Stimulated activated CD4-positive, alpha-beta T cell treated with anti-CD3 and anti-CD28 coated beads, Interleukin-15, amount 100 ng/mL, for 48 hours (primary cell): ENCODE measurements around the gene RPS19.

Experiments
- DNase-seq, 2 donors: peaks; one replicate each; pipeline ENCODE4 v3.0.0-alpha.2; 2020; ENCODE audit warnings: low read depth in 2 of 2

Gene RPS19

DNA sequence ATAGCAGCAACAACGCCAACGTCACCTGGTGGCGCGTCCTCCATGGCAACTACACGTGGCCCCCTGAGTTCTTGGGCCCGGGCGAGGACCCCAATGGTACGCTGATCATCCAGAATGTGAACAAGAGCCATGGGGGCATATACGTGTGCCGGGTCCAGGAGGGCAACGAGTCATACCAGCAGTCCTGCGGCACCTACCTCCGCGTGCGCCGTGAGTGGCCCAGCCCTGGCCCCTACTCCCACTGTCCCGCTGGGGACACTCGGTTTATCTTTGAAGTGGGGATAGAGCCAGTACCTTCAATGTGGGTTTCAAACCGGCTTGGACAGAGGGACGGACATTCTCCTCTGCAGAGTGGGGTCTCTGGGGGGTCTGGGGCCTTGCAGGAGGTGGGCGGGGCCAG is 19.0 kb downstream of the RPS19 start:
- DNase-seq, result no peak

DNA sequence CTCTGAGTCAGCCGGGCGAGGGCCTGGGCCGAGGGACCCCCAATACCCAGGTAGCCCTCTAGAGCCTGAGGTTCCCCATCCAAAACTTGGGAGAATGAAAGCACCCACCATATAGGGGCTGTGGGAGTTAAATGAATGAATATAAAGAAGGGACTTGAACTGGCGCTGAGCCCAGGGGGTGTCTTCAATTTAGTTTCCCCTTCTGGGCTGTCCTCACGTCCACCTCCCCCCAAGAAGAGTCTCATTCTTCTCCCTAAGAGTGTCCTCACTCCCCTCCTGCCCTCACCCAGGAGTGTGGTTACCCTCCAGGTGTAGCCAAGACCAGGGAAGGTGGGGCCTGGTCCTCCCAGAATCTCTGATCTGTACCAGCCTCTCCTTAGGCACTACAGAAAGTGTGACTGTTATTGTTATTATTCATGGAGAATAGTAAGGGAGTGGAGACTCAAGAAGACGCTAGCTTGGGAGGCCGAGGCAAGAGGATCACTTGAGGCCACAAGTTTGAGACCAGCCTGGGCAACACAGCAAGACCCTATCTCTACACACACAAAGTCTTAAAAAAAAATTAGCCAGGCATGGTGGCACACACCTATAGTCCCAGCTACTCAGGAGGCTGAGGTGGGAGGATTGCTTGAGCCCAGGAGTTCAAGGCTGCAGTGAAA is 19.7 kb downstream of the RPS19 start:
- no peak for DNase-seq

DNA sequence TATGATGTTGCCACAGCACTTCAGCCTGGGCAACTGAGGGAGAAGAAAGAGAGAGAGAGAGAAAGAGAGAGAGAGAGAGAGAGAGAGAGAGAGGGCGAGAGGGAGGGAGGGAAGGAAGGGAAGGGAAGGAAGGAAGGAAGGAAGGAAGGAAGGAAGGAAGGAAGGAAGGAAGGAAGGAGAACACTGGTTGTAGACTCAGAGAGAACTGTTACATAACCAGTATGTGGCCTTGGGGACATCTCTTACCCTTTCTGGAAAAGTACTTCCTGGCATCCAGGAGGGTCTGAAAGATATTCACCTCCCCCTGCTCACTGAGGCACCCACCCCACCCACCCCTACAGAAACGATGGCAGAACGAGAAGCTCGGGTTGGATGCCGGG is 20.3 kb downstream of the RPS19 start:
- no peak for DNase-seq

DNA sequence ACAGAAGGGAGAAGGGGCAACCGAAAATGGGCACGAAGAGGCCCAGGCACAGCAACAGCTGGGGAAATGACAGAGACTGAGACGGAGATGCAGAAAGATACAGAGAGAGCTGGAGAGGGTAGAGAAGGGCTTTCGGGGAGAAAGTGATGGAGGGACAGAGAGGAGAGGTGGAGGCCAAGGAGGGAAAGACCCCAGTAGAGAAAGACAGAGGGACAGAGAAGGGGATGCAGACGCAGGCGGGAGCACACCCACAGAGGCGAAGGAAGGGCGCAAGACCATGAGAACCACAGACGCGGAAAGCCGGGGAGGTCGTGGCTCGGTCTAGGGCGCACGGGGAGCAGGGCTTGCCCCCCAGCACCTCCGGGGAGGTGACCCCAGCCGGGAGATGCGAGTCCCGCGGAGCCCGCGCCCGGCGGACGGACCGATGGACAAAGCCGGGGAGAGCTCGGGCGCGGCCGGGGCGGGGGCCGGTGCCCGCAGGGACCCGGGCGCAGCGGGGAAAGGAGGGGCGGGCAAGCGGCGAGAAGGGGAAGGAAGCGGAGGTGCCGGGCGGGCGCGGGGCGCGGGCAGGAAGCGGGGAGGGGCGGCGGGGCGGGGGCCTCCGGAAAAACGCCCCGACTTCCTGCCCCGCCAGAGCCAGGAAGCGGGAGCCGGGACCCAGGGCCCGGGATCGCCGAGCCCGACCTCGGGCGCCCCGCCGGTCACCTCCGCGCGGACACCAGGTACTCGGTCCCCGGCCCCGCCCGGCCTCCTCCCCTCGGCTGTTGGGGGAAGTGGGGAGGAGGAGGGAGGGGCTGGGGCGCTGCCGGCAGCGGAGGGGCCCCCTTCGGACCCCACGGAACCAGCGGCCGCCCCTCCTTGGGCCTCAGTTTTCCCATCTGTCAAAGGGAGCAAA is 22.8 kb downstream of the RPS19 start, which contains the start of gene ARHGEF1:
Gene ARHGEF1, plus strand, starts transcription at position 617 of the 895 bp plus-strand sequence. CDS start 4,899 bp downstream, outside the sequence.
- DNase-seq, result no peak

DNA sequence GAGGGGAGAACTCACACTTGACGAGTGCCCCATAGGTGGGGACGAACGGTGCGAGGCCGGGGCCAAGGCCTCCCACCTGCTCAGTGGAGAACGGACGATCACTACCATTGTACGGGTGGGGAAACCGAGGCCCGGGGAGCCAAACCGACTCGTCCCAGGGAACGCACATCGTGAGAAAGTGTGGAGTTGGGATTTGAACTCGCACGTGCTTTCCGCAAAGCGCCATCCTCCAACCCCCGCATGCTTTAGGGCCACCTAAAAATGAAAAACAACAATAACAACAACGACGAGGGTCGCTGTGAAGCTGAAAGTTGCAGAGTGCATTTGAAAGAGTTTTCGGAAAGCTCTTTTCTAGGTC is 23.4 kb downstream of the RPS19 start:
- DNase-seq, result no peak

DNA sequence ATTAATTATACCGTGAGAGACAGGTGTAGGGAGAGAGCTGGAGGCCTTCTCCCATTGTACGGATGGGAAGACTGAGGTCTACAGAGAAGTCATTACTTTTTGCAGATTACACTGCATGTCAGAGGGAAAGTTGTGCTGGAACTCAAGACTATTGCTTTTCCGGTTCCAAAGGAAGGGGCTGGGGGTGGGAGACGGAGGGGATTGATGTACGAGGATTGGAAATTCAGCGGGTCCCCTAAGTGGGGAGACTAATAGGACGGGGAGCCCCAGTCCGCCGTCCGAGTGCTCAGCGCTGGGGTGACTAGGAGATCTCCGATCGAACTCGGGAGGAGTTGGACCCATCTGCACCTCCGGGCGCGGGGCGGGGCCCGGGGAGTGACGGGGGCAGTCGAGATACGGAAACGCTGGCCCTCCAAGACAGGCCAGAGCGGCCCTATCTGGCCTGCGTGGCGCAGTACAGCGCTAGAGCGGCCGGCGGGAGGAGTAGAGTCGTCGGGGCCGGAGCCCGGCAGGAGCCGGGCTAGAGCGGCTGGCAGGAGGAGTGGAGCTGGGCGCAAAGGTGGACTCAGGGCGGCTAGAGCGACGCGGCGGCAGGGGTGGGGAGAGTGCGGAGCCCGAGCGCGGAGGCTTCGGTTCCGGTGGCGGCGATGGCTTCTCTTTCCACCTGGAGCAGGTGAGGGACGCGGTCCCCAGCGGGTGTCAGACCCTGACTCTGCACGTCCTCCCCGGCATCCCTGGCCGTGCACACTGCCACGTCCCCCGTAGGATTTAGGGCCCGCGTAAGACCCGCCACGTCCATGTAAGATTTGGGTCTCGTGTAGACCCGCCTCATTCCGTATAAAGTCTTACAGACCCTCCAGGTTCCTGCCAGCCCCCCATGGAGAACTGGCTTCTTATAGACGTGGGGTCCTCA is 24.0 kb downstream of the RPS19 start:
- peak; percentile 89 for DNase-seq

DNA sequence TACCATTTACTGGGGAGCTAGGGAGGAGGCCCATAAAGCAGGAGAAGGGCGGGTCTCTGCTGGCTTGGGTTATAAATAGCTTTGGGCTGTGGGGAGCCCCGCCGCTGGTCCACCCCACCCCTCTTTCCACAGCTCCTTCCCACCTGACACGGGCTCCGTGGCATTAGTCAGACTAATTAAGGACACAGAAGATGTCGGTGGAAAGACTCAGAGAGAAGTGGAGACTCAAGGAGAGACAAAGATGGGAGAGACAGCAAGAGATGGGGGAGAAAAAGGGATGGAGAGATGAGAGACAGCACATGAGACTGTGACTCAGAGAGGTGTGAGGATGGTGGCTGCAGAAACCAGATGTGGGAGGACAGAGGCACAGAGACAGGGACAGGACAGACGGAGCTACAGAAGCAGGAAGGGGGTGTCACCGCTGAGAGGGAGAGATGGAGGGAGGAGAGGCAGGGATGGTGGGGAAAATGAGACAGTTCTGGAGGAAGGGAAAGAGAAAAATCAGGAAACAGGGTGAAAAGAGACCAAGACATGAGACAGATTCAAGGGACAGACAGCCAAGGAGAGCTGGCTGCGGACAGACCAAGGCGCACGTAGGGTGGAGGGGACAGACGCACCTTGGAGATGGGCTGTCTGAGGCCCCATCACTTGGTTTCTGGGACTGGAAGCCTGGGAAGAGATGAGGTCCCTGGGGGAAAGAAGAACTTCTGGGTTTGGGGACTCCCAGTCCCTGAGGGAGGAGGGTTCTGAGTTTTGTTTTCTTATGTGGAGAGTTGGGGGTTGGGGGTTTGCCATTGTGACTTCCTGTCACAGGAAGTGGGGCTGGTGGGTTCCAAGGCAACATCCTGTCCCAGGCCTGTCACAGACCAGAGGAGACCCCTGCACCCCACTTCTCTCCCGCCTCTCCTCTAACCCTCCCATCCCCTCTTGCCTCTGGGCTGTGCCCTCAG is 27.0 kb downstream of the RPS19 start:
- peak in 1 of 2 donors; percentile 53 for DNase-seq

DNA sequence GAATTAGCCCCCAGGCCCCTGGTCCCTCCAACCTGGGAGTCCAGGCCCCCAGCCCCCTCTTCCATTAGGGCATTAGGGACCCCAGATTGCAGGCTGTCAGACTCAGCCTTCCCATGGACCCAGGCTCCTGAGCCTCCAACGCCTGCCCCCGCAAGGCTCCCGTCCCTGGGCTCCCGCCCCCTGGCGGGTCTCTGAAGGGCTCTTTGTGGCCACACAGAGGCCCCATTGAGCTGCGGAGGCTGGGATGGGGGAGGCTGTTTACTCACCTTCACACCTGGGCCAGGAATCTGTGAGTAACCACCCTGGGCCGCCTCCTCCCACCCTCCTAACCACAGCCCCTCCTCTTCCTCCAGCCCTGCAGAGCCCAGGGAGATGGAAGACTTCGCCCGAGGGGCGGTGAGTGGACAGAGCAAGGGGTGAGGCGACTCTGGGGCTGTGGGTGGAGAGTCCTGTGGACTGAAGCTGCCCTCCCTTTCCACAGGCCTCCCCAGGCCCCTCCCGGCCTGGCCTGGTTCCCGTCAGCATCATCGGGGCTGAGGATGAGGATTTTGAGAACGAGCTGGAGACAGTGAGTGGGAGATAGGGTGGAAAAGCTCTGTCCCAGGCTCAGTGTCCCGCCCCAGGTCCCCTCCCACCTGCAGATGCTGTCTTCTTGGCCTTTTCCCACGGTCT is 27.8 kb downstream of the RPS19 start:
- DNase-seq, result peak; percentile 82 to 85

DNA sequence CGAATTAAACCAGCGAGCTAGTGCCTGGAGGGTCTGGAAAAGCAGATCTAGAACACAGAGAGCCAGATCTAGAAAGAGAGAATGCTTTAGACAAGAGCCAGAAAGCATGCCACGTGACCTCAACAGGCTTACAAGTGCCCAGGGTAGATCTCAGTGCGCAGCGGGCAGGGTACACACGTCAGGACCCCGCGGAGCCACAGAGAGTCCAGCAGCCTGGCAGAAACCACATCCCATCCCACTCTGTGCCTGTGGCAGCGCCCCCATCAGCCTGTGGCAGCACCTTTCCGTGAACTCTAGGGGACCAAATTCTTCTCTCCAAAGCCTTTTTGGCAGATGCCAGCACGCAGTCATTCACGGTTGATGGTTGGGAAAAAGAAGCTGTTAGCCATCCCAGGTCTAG is 28.9 kb downstream of the RPS19 start:
- DNase-seq, result no peak

DNA sequence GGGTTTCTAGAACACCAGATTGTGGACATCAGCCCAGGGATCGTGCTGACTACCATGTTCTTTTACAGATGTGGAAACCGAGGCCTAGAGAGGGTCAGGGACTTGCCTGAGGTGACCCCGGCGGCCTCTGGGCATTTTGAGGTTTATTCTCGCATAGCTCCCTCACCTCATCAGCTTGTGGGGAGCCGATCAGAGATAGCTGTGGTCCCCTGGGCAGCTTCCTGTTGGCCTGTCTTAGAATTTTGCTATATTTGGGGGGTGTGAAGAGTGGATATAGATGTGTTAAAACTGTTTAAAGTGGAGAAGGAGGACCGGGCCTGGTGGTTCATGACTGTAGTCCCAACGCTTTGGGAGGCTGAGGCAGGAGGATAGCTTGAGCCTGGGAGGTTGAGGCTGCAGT is 29.8 kb downstream of the RPS19 start:
- DNase-seq, result no peak

DNA sequence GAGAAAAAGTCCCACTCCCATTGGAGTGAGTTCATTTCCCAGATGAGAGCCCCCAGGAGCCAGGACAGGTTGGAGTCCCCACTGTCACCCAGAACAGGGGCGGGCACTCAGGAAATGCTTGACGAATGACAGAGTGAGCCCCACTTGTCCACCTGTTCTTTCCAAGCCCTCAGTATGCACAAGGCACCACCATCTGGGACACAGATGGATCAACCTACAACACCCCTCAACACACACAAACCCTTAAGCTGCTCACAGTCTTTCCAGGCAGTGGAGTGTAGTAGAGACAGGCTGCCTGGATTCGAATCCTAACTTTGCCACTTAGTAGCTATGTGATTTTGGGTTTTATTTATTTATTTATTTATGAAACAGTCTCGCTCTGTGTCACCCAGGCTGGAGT is 30.9 kb downstream of the RPS19 start:
- no peak for DNase-seq

DNA sequence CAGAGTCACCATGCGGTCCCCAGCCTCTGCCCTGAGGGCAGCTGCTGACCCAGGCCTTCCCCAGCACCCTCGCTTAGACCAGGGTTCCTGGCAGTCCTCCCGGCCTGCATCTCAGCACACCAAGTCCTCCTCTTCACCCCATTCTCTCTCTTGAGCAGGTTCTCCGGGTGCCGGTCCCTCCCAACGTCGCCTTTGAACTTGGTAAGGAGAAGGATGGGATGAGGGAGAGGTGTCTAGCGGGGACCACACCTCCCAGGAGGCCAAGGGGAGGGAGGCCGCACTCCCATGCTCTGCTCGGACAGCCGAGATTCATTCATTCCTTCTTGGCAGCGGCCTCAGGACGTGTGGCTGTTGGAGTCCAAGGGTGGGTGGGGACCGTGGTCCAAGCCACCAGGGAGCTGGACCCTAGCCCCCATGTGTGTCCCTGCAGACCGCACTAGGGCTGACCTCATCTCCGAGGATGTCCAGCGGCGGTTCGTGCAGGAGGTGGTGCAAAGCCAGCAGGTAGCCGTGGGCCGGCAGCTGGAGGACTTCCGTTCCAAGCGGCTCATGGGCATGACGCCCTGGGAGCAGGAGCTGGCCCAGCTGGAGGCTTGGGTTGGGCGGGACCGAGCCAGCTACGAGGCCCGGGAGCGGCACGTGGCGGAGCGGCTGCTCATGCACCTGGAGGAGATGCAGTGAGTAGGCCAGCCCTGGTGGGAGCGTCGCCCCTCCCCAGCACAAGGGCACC is 32.3 kb downstream of the RPS19 start:
- DNase-seq, result no peak

DNA sequence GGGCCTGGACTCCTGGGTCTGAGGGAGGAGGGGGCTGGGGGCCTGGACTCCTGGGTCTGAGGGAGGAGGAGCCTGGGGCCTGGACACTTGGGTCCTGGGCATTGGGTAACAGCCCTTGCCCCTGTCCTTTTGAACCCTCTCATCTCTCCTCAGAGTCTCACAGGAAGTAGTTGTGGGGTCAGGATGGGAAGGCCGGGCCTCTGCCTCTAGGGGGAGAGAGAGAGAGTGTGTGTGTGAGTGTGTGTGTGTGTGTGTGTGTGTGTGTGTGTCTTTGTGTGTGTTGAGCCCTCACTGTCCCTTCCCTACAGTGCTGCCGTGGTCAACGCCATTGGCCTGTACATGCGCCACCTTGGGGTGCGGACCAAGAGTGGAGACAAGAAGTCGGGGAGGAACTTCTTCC is 33.8 kb downstream of the RPS19 start:
- DNase-seq, result no peak

DNA sequence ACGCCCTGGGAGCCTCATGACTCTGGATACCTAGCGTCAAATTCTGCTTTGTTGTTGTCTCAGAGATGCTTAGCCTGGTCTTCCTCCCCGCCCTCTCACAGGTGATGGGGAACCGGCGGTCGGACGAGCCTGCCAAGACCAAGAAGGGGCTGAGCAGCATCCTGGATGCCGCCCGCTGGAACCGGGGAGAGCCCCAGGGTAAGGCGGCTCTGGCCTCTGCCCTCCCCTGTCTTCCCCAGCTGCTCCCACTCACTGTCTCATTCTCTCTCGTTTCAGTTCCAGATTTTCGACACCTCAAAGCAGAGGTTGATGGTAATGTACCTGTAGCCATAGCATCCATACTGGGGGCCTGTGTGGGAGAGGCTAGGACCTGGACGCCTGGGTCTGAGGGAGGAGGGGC is 34.3 kb downstream of the RPS19 start:
- no peak for DNase-seq

DNA sequence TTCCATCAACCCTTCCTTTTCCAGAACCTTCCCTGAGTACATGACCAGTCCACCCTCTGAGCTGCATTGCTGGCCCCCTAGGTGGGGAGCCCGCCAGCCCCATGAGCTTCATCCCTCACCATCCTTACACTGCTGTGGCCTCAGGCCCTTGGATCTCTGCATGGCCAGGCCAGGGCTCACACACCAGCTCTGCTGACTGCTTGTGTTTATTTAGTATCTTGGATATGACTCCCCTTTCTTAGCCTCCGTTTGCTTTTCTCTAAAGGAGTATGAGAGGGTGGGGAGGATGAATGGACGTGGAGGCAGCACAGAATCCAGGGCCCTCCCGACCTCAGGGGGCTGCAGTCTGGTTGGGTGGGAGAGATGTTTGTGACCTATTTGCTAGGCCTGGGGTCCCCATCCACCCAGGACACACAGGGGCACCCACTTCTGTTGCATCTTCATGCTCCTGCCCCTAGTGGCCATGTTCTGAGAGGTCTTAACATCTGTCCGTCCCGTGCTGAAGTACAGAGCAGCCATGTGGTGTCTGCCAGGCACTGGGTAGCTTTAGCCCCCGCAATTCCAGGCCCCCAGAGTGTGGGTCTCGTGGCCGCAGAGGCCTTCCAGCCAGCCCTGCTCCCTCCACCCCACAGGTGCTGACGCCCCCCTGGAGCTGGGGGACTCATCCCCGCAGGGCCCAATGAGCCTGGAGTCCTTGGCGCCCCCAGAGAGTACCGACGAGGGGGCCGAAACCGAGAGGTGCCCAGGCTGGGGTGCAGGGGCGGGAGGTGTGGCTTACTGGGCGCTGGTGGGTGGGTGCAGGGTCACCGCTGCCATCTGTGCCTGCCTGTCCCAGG is 35.9 kb downstream of the RPS19 start:
- no peak for DNase-seq

DNA sequence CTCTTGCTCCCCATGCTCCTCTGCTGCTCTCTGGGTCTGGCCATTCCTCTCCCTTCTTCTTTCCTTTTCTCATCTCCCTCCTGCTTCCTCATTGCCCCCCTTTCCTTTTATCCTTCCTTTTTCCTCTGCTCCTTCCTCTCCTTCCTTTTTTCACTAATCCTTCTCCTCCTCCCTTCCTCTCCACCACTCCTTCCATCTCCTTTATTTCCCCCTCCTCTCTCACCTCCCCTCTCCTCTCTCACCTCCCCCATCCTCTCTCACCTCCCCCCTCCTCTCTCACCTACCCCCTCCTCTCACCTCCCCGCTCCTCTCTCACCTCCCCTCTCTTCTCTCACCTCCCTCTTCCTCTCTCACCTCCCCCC is 36.5 kb downstream of the RPS19 start:
- DNase-seq, result no peak

DNA sequence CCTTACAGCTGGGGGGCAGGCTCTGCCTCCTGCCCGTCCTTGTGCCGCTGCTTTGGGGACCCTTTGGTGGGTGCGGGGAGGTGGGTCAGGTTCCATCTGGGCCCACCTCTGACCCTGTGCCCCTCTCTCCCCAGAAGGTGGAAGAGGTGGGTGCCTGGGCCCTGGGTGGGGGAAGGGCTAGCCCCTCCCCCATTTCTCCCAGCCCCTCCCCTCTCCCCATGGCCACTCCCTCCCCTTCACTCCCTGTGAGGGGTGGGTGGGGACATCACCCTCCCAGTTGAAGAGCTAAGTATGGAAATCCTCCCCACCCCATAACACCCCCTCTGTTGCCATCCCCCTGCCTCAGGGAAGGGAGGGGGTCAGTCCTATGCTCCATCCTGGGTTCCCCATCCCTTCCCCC is 37.1 kb downstream of the RPS19 start:
- DNase-seq, result no peak

DNA sequence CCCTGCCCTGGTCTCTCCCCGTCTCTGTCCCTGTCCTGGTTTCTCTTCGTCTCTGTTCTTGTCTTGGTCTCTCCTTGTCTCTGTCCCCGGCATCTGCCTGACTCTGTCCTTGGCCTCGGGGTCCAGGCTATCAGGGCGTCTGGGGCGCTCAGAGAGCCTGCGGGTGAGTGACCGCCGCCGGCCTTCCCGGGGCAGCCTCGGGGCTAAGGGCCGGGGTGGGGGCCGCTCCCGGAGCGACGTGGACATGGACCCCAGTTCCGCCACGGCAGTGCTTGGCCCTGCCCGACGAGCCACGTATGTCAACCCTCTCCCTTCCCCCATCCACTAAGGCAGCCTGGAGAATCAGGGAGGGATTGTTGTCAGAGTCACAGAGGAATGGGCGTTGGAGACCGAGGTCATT is 37.8 kb downstream of the RPS19 start:
- DNase-seq, result no peak

DNA sequence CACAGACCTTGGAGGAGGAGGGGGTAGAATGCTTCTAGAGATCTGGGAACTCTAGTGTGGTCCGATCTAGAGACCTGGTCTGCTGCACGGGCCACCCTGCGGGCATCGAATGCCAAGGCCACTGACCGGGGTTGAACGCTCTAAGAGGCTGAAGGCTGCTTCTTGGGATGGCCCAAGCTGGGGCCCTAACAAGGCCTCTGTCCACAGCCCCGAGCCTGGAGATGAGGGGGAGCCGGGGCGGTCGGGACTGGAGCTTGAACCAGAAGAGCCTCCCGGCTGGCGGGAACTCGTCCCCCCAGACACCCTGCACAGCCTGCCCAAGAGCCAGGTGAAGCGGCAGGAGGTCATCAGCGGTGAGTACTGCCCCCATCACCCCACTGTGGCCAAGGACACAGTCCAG is 38.2 kb downstream of the RPS19 start:
- no peak for DNase-seq
